GM12878 (cell line): Measurements from ENCODE around the gene LRRC40.

ENCODE experiments used
- CTCF ChIP-seq, 3 experiments: IDR thresholded peaks in 2 of 3; conservative IDR thresholded peaks in 1 of 3; 2 replicates each; pipeline ENCODE4 v1.5.1; 2011; ENCODE audit warnings: low read depth in 3 of 3, low read length in 3 of 3, mild to moderate bottlenecking in 3 of 3, control low read depth in 2 of 3, moderate library complexity in 2 of 3, inconsistent platforms in 1 of 3, mixed read lengths in 1 of 3; ENCODE audit not compliant: control insufficient read depth in 2 of 3, insufficient read depth in 1 of 3; ENCODE audit errors: extremely low read depth in 1 of 3
- MXI1 ChIP-seq: fragments of 150-350 bp; IDR thresholded peaks from 2 replicates; pipeline ENCODE4 v1.6.1; 2011; ENCODE audit warnings: low read depth, mild to moderate bottlenecking, inconsistent platforms, low read length, improper control_type of control experiment
- POLR2AphosphoS5 ChIP-seq: IDR thresholded peaks from 2 replicates; pipeline ENCODE4 v1.6.1; 2011; ENCODE audit warnings: mild to moderate bottlenecking, low read length, inconsistent platforms

DNA sequence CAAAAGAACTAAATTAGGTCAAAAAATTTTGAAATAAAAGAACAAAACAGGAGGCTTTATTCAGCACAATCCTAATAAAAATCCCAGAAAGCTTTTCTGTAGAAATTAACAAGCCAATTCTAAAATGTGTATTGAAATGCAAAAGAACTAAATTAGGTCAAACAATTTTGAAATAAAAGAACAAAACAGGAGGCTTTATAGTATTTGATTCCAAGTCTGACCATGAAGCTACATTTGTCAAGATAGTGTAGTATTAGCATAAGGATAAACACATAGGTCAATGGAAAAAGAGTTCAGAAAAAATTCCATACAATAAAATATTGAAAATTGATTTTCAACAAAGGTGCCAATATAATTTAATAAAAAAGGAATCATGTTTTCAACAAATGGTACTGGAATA lies 10.8 kb downstream of the LRRC40 start:
- no peak for TF ChIP-seq CTCF (IDR thresholded peaks at IDR 0.05 in 2 of 3, conservative IDR thresholded peaks at IDR 0.05 in 1 of 3; ENCODE audit: control insufficient read depth in 2 of 3, extremely low read depth in 1 of 3, insufficient read depth in 1 of 3, low read depth in 3 of 3, low read length in 3 of 3)
- no peak for TF ChIP-seq POLR2AphosphoS5
- TF ChIP-seq MXI1, result no peak
